GM18505 (cell line): Measurements from ENCODE around the gene GRHL1.

Source experiments
- ATAC-seq: cut with Tn5 transposase; IDR thresholded peaks from one replicate; pipeline ENCODE4 v1.9.1; 2021; ENCODE audit not compliant: unreplicated experiment
- POLR2A ChIP-seq: IDR thresholded peaks from 4 replicates; pipeline ENCODE4 v1.6.1; 2011; ENCODE audit warnings: borderline replicate concordance; ENCODE audit not compliant: insufficient read depth, insufficient read length; ENCODE audit errors: extremely low read depth

The GRHL1 gene

GRCh38 chr2:9941196-9941995, 10.1 kb upstream of the GRHL1 start:
- no peak for ATAC-seq
- no peak for TF ChIP-seq POLR2A

GRCh38 chr2:9941996-9942390, 9.5 kb upstream of the GRHL1 start:
- no peak for TF ChIP-seq POLR2A
- no peak for ATAC-seq

DNA sequence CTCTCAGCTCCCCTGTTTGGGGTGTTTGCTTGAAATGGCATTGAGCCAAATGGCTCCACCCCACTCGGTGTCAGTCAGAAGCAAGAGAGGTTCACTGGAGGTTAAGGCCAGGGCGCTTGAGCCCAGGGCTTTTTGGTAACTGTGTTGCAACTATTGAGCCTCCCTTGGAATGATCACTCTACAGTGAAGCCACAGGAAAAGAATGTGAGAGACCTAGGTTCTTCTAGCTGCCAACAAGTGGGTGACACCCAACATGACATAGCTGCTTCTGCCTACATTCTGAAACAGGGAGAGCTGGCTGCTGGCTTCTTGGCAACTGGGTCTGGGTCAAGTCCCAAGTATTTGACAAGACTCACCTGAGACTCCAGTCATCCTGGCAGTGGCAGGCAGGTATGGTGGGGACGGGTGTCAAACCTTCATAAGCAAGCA, 7.1 kb upstream of the GRHL1 start:
- TF ChIP-seq POLR2A: no peak
- ATAC-seq: no peak

DNA sequence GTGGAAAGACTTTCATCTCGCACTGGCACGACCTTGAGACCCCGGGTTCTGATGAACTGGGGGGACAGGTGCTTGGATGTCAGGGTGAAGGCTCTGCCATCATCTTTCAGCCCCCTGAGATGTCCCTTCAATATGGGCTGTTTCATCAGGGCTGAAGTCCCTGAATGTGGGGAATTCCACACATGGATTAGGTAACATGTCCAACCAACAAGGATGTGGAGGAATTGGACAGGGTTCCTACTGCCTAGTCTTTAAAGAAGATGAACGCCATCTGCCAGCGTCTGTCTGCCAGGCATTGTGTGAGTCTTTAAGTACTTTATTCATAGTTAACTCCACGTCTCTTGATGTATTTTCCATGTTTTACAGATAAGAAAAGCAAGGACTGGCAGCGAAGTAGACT, 5.9 kb upstream of the GRHL1 start:
- no peak for TF ChIP-seq POLR2A
- no peak for ATAC-seq

DNA sequence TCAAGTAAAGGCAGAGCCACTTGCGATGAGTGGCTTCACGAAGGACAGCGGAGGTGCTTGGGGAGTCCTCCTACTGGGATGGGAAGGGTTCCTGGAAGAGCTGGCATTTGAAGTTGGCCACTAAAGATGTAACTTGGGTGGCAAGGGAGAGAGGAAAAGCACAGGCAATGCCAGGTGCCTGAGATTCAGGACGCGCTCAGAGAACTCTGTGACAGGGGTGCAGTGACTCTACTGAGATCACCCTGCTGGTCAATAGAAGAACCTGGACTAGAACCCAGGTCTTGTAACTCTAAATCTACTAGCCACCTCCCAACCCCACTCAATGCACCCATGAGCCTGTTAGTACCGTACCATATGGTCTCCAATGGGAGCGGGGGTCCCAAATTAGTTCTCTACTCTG, 5.4 kb upstream of the GRHL1 start:
- no peak for ATAC-seq
- TF ChIP-seq POLR2A: no peak

GRCh38 chr2:9946818-9947217, 4.7 kb upstream of the GRHL1 start:
- no peak for TF ChIP-seq POLR2A
- ATAC-seq: no peak

DNA sequence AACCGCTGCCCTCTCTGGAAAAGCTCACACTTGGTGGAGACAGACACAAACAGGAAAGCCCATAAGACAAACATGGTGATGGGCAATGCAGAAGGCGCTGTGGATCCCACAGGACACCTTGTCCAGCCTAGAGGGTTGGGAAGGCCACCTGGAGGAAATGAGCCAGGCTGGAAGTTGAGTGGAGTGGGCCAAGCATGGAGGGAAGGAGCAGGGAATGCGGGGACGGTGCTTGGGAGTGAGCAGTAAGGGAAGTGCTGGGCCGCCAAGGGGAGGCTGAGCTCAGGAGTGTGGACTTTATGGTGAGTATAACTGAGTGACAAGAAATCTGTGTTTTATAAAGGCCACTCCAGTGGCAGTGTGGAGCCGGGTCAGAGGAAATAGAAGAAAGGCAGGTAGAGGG, 2.8 kb upstream of the GRHL1 start:
- no peak for ATAC-seq
- no peak for TF ChIP-seq POLR2A

- ATAC-seq: no peak
Measured at GRCh38 chr2:9949239-9949991, 2.1 kb upstream of the GRHL1 start.

GRCh38 chr2:9949992-9950520, 1.4 kb upstream of the GRHL1 start:
- TF ChIP-seq POLR2A: no peak
- no peak for ATAC-seq

More at GRCh38 chr2:9949239-9949991, 2.1 kb upstream of the GRHL1 start:
- TF ChIP-seq POLR2A: no peak

- ATAC-seq: peak; percentile 39
- TF ChIP-seq POLR2A: no peak
Measured at GRCh38 chr2:9950521-9951271, 797 bp upstream of the GRHL1 start.

- TF ChIP-seq POLR2A: no peak
- ATAC-seq: no peak
Measured at GRCh38 chr2:9951272-9951521, 296 bp upstream of the GRHL1 start.

- no peak for ATAC-seq
- TF ChIP-seq POLR2A: no peak
Measured at GRCh38 chr2:9952286-9952737, 819 bp downstream of the GRHL1 start.

- no peak for ATAC-seq
- TF ChIP-seq POLR2A: no peak
Measured at GRCh38 chr2:9952856-9953503, 1.5 kb downstream of the GRHL1 start.
